Embryonic facial prominence (tissue), 1 donor: Measurements from ENCODE around the gene CORIN.
"Not testable (repeated sequence)": the region's sequence is repeated elsewhere in the genome, so short reads cannot be mapped to it uniquely, and the experiment has no call there.

Experiments
- DNase-seq: peaks from one replicate; pipeline ENCODE4 v3.0.0-alpha.2; 2016; ENCODE audit errors: extremely low spot score

Gene CORIN

DNA sequence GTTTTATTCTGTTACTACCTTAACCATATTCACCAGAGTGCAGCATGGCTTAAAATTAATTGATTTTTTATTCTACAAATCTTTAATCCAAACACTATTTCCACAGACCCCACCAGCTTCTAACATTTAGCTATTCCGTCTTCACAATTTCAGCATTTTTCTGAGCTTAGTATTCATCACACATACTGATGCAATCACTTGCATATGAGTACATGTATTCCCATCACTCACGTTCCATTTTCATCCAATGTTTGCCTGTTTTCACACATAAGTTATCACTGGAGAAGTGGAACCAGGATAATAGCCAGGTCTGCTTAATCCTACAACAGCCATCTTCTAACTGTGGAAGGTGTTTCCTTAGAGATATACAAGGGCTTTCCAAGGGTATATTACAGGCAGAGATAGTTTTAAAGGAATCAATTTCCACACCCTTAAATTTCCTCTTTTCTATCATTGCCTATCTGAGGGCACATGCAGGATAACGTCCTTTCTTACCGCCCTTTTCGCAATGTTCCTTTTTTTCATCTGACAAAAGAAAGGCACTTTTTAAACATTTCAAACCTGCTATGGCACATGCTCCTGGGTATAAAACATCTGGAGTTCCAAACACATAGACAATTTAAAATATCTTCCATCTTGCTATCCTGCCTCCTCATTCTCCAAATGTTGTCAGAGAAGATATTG, 115.8 kb downstream of the CORIN start:
- no peak for DNase-seq

DNA sequence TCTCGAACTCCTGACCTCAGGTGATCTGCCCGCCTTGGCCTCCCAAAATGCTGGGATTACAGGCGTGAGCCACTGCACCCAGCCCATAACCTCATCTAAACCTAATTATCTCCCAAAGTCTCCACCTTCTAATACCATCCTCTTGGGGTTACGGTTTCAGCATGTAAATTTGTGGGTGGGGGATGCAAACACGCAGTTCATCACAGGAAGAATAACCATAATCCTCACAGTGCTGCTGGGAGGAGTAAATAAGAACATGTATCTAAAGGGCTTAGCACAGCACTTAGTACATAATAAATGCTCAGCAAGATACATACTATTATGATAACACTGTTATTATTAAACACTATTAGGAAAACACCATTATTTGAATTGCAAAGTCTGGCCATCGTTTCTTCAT, 116.4 kb downstream of the CORIN start:
- DNase-seq: no peak

DNA sequence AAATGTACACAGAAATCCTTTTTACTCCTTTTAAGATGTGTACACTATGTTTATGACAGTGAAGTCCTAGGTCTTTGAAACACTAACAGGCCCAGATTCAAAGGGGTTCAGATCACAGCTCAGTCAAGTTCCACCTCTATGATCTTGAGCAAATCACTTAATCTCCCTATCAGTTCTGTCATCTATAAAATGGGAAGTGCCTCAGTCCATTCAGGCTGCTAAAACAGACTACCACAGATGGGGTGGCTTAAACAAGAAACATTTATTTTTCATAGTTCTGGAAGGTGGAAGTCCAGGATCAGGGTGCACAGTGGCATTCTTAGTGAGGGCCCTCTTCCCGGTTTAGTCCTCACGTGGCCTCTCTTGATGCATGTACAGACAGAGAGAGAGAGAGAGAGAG, 117.1 kb downstream of the CORIN start:
- DNase-seq: no peak

DNA sequence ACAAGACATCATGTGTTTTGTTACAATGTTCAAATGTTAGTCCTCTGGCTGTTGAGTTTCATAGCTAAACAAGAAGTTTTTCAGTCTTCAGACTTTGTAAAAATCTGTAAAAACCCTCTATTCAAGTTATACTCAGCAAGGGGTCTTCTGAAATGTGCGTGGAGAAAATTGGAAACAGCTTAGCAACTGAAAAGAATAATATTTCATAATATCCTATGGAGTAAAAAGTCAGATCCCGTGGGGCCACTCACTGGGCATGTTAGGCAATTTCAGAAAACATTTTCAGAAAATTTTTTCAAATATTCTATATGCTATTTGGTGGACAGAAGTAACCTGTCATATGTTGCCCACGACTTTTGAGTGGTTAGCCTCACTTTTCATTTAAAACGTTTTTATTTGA, 118.3 kb downstream of the CORIN start:
- DNase-seq: no peak

DNA sequence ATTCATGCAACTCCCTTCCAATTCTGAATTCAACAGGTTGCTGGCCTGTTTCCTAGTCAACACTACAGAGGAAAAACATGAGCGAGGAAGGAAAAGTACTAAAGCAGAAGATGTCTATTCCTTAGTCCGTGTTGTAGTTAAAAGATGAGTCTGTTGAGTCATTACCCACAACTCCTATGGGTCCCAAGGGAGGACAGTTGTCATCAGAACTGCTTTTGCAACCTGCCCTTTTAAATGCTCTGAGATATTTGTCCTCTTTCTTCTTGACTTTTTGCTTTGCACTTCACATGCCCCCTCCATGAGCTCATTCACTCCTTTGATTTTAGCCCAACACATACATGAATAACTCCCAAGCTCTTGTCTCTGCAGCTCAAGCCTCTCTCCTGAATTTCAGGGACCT, 119.2 kb downstream of the CORIN start:
- DNase-seq: no peak

DNA sequence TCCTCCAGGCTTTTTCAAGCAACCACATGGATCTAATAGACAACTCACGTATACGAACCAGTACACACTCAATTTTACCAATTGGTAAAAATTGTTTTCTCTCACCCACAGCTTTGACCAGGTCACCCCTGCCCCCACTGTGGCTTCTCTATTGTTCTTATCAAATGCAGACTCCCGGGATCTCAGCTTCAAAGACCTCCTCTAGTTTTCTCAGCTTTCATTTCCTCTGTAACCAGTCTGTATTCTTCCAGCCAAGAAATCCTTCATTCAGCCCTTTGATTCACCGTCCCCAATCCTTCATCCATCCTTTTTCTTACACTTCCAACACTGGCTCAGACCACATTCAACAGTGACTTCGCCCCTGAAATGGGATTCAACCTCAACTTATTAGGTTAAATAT, 120.7 kb downstream of the CORIN start:
- DNase-seq: no peak

DNA sequence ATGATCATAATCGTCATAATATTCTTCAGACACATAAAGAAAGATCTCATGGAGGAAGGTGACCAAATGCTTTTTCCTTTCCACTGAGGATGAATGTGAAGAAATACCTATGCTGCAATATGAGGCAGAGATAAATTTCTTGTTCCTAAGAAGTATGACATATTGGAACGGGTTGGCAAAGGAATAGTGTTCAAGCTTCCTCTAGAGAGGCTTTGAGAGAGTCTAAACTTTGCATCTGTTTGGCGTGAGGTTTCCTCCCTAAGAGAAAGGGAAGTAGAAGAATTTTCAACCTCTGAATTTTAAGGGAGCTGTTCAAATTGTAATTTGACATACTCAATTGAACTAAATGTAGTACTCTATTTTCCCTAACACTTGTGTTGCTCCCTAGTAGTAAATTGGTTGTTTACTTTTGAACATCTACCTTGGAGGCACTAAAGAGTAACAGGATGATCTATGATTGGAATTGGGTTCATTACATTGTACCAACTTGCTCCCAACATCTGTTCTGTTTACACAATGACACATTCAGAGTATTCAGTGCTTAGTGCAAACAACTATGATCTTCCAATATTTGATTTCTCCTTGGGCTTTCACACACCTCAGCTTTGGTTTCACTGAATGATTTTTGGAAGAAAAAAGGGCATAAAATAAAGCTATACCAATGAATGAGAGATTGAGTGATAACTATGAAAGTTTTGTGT, 122.0 kb downstream of the CORIN start:
- no peak for DNase-seq

DNA sequence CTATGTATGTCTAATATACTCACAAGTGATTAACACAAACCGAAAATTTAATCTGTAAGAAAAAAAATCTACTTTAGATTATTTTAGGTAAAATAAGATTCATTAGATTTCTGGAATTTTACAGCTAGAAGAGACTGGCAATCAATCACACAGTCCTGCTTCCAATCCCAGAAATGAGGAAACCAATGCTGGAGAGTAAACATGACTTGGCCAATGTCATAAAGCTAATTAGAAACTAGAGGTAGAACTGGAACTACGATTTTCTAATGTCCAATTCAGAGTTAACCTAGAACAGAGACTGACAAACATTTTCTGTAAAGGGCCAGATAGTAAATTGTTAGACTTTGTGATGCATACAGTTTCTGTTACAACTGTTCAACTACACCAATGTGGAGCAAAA, 123.6 kb downstream of the CORIN start:
- no peak for DNase-seq

DNA sequence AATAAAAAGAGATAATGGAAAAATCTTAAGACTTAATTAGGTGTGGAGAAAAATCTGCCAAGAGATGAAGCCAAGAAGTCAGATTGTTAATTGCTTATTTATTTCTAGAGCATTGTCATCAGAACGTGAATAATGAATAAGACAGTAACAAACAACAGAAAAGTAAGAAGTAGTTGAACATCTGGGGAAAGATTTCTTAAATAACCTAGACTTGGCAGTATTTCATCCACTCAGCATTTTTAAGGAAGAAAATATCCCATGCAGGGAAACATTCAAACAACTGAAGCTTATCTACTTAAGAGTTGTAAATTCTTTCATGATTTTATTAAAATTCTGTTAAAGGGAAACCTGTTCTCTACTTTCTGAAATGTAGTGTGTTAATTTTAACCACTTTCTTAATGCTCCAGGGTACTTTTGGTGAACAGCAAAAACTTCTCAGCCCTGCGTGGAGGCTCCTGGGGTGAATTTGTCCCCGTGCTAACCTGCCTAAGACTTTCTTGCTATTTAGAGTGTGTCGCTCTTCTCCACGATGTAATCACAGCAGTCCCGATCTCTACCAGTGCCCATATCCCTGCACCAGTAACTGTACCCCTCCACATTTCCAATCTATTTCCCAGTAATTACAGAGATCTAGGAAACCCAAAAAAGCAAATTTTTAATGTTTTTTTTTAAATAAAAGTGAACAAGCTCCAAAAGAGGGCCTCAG, 124.6 kb downstream of the CORIN start:
- DNase-seq: no peak

DNA sequence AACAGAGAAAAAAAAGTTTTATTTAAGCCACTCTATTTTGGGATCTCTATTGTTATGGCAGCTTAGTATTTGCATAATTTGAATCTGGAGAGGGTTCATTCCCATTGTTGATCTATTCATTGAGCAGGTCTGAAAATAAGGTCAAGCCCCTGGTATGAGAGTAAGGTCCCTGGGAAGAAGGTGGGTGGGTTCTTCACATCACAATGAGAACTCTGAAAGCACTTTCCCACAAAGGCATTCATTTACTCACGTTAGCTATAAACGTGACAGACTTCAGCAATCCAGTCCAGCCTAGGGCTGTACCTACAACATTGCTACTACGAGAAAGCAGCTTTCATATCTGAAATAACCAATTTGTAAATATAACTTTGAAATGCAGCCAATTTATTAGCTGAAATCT, 126.2 kb downstream of the CORIN start:
- DNase-seq: no peak

DNA sequence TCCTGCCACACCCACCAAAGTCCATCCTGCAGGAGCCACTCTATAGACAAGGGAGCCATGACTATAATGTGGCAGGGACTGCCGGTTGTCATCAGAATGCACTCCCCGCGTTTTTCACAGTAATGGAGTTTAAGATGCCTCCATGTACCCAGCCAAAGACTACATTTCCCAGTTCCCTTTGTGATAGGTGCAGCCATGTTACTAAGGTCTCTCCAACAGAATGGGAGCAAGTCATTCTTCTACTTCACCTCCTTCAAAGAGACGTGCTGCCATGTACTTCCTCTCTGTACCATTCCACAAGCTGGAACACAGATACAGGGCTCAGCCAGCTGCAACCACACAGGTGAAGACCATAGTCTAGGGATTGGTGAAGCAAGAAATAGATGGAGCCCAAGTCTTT, 126.7 kb downstream of the CORIN start:
- no peak for DNase-seq

DNA sequence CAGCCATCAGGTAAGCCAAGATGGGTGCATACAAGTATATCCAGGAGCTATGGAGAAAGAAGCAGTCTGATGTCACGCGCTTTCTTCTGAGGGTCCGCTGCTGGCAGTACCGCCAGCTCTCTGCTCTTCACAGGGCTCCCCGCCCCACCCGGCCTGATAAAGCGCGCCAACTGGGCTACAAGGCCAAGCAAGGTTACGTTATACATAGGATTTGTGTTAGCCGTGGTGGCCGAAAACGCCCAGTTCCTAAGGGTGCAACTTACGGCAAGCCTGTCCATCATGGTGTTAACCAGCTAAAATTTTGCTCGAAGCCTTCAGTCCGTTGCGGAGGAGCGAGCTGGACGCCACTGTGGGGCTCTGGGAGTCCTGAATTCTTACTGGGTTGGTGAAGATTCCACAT, 131.5 kb downstream of the CORIN start:
- DNase-seq: not testable (repeated sequence)

DNA sequence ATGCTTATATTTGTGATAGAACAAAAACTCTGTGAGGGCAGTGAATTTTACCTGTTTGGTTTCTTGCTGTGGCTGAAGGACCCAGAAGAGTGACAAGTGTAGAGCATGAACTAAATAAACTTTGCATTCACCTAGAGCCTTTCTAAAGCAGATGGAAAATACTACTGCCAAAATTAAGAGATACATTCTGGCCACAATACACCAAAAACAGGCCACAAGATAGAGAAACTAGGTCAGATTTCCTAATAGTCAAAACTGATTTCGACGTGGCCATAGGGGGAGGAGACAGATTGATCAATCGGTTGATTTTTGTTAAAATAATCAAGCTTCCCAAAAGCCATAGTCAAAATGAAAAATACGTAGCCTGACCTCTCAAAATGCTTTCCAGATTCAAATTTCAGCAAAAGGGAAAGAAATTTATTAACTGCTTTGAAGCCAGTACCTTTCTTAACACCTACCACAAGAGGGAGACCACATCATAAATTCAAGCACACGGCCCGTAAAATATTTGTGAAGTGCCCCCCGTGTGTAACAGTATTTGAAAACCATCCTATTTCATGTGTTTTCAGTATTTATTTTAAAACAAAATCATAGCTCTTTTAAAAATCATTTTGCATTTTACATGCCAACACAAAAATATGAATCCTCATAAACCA, 132.4 kb downstream of the CORIN start:
- DNase-seq: no peak

DNA sequence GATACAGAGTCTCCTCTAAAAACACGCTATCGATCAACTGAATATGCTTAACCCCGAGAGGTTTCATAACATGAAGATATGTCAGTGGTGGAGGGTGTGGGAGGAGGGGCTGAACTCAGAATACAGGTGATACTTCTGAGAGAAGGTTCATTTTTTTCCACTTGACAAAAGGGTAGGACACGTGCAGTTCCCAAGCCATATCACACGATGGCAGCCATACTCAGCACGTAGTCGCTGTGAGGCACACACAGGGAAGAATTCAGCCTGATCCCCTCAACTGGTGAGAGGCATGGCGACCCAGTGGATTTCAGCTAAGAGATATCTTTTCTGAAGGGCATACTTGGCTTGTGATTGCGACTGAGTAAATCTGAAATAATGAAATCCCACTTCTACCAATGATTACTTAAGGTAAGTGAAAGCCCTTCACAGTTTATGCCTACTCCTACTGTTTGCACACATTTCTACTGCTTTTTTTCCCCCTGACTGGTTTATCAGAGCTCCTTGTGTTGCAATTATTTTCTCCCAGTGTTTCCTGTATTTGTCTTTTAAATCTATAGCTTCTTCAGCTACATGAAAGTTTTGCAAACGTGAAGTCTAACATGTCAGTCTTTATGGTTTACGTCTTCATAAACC, 133.1 kb downstream of the CORIN start:
- DNase-seq: no peak

DNA sequence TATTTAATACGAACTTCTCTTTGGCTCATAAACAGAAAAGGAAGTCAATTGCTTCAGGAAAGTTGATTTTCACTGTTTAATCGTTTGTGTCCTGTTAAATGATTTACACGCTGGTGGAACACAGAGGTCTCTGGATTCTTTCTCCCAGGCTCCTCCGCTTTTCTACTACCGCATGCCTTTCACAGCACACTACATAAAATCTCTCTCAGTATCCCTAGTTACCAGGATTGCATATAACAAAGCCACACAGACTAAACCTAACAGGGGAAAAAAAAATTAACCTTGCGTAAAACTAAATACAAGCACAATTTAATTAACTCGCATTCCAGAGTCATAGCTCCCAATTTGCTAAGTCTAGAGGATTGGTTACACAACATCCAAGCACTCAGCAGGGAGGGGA, 133.9 kb downstream of the CORIN start:
- no peak for DNase-seq

DNA sequence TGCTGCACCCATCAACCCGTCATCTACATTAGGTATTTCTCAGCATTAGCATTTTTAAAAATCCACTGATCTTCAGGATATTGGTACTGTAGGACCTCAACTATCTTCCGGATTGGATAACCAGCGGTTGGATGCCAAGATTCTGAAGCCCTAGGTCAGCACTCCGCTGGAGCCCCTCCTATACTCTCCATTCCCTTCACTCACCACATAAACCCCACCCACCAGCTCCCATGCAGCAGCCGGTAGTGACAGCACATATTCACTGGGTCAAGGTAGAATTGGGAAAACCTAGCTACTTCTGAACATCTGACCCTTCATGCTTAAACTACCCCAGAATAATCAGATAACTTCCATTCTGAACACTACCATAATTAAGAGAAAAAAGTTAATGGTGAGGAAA, 134.9 kb downstream of the CORIN start:
- DNase-seq: no peak

DNA sequence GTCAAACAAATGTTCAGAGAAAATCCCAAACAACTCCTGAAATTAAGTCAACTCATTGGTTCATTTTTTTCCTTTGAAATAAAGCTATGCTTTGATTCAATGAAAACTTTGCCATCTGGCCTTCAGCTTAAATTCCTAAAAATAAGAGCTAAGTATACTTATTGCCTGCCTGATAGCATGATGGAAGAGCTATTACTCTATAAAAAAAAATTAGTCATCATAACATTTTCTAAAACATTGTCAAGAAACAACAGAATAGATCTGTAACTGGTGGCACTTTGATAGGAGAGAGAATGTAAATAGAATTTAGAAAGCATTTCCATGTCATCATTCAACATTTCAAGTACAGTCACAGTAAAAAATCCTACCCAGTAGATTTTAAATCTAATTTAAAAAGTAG, 136.6 kb downstream of the CORIN start:
- DNase-seq: no peak

DNA sequence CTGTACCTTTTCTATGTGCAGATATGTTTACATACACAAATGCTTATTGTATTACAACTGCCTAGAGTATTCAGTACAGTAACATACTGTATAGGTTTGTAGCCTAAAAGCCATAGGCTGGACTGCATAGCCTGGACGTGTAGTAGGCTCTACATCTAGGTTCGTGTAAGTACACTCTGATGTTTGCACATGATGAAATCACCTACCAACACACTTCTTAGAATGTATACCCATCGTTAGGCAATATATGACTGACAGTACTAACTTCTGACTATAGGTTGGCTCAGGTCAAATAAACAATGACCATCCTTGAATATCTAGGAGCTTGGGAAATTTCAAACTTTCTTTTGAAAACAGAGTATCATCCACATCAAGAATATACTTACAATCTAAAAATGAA, 139.0 kb downstream of the CORIN start:
- no peak for DNase-seq

DNA sequence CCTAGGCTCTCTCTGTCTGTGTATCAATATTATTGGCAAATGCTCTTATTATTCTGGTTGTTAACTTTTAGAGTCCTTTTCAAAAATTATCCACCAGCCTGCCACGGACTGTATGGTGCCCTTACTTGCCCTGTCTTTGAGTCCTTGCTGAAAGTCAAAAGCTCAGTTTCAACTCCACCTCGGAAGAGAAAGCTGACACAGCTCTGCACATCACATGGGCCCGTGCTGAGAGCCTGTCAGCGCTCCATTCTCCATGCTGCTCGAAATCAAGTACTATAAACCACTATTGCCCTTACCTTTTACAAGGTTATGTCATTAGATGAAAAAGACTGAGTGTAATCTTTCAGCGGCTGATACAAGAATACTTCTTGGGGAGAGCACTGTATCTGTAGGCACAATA, 141.0 kb downstream of the CORIN start:
- no peak for DNase-seq

DNA sequence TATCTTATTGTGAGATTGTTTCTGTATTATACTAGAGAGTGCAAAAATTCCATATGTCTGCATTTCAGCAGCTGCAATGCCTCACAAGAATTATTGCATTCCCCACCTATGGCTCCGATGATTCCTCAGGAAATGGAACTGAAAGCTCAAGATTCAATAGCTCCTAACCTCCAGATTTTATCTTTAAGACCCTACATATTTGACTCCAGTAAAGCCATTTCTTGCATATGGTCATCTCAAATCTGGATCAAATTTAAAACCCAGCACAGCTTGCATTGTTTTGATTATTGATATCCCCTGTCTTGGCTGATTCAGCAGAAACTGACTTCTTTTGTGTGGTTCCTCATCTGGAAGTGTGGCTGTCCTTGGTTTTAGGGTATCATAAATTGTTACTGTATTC, 142.6 kb downstream of the CORIN start:
- no peak for DNase-seq

DNA sequence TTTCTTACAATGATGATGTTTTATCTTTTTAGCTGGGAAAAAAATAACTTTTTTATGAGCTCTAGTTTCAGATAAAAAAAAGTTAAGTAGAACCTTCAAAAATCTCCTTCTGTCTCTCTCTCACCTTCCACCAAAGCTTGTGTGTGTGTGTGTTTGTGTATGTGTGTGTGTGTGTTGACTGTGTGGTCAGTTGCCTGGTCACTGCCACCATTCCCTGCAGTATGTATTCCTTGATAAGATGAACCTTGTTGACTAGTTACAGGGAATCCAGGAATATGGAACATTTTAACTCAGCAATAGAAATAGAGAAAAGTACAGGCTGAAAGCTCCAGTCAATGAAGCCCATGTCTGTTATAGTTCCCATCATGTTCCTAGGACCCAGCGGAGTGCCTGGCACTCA, 143.5 kb downstream of the CORIN start:
- DNase-seq: no peak

DNA sequence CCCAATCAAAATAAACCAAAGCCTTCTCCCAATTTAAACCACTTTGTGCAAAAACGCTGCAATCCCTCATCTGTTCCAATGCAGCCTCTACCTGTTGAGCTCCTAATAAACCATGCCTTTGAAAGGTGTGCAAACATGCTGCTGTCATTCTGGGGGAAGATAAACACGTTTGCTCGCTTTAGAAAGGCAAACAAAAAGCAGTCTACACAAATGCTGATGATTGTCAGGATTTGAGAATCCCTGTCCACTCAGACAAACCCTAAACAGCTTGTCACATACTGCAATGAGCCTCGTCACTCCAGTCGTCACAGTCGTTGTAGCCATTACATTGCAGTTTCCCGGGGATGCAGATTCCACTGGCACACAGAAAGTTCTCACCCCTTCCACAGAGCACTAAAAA, 145.2 kb downstream of the CORIN start:
- DNase-seq: no peak
